Activated B cell treated with CpG ODN at 0.5 μM for 24 hours (primary cell): ENCODE measurements around the gene KRTAP4-12. TPM values are rescaled to one million over a fixed set of nuclear protein-coding genes. Genes with fewer than 3 reads are reported as not detected.
"Not testable (repeated sequence)": the region's sequence is repeated elsewhere in the genome, so short reads cannot be mapped to it uniquely, and the experiment has no call there.

Source experiments
- ATAC-seq: fragments of 200-7000 bp; cut with Tn5 transposase; one replicate; pipeline ENCODE4 v1.10.0; 2021; ENCODE audit warnings: low read depth, mild to moderate bottlenecking, moderate library complexity
- CTCF ChIA-PET: fragments of 350-600 bp; sonication (Branson Sonifier 250); formaldehyde crosslinking; loops from one replicate; lab custom pipeline; 2021; ENCODE audit warnings: antibody characterized with exemption; lab: Charles Lee
- POLR2A ChIA-PET: fragments of 350-600 bp; sonication (Branson Sonifier 250); formaldehyde crosslinking; loops from one replicate; lab custom pipeline; 2021; ENCODE audit warnings: antibody characterized with exemption; lab: Charles Lee
- DNase-seq: peaks from one replicate; pipeline ENCODE4 v3.0.0; 2022
- H3K27ac Mint-ChIP-seq: one replicate; pipeline ENCODE4 v1.8.0; 2020; ENCODE audit warnings: mixed read lengths
- H3K27me3 Mint-ChIP-seq: one replicate; pipeline ENCODE4 v1.8.0; 2021; ENCODE audit warnings: mixed read lengths
- H3K36me3 Mint-ChIP-seq: one replicate; pipeline ENCODE4 v1.8.0; 2021; ENCODE audit warnings: low read depth, mixed read lengths
- H3K4me1 Mint-ChIP-seq: one replicate; pipeline ENCODE4 v1.8.0; 2021; ENCODE audit warnings: mixed read lengths
- H3K4me3 Mint-ChIP-seq: one replicate; pipeline ENCODE4 v1.8.0; 2020; ENCODE audit warnings: mild to moderate bottlenecking, mixed read lengths
- H3K9me3 Mint-ChIP-seq: one replicate; pipeline ENCODE4 v1.8.0; 2020; ENCODE audit warnings: mixed read lengths
- CTCF ChIP-seq: fragments of 200-600 bp; IDR thresholded peaks from one replicate; pipeline ENCODE4 v1.8.0; 2022; ENCODE audit warnings: antibody characterized with exemption, mild to moderate bottlenecking
- intact Hi-C: fragments of 100-400 bp; cut with micrococcal nuclease; formaldehyde crosslinking; loops from one replicate; pipeline ENCODE4 v1.15.1; 2024
- total RNA-seq: library from RNA; stranded (reverse); gene quantifications from 2 replicates; pipeline ENCODE4 v1.2.3, GENCODE V29; 2022

Gene KRTAP4-12
- total RNA-seq, 1 donor from 2014 or later = not detected

DNA sequence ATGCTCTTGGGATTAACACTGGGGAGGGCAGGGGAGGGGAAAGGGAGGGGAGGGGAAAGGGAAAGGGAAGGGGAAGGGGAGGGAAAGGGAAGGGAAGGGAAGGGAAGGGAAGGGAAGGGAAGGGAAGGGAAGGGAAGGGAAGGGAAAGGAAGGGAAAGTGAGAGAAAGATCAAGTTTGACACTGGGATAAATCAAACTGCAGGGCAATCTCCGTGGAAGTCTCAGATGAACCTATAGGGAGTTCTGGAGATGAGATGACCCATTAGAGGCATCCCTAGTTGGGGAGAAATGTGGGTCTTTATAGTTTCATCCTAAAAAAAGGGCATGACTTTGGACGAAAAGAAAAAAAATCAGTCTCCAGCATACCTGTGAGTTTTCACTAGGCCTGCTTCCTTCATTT is 2.2 kb downstream of the KRTAP4-12 start:
- no peaks in the 10 kb centered on the region for H3K36me3 Mint-ChIP-seq
- ChIA-PET CTCF (no interaction called here), POLR2A (interaction anchor here (0.6 kb wide), 1 partner anchor 403 kb away, joined by 3 read pairs; no protein-coding TSS in a partner anchor)
- H3K9me3 Mint-ChIP-seq = peaks cover 5% of the 10 kb centered on the region
- peaks cover 7% of the 10 kb centered on the region for H3K27me3 Mint-ChIP-seq
- intact Hi-C loops = loop anchor here (5.0 kb wide), 1 partner anchor 201 kb away; no protein-coding TSS in a partner anchor
- DNase-seq (no peak), ATAC-seq (no peak)
- TF ChIP-seq CTCF = no peak
- no peak overlapping the region for H3K4me3 Mint-ChIP-seq
- H3K27ac Mint-ChIP-seq = no peak overlapping the region
- H3K4me1 Mint-ChIP-seq = peaks cover 43% of the 10 kb centered on the region

- intact Hi-C loops = loop anchor here (5.0 kb wide), 1 partner anchor 202 kb away; no protein-coding TSS in a partner anchor
- Mint-ChIP-seq H3K27me3 (peaks cover 10% of the 10 kb centered on the region), H3K27ac (peak overlapping the region; percentile 81), H3K4me1 (peaks cover 56% of the 10 kb centered on the region), H3K4me3 (peak overlapping the region; percentile 36)
- ChIA-PET POLR2A (interaction anchor here (1.0 kb wide), 1 partner anchor 202 kb away, joined by 3 read pairs; no protein-coding TSS in a partner anchor), CTCF (interaction anchor here (0.8 kb wide), 1 partner anchor 202 kb away, joined by 3 read pairs; no protein-coding TSS in a partner anchor)
- DNase-seq, H3K9me3 Mint-ChIP-seq, H3K36me3 Mint-ChIP-seq: not testable (repeated sequence)
- peak; percentile 67 for ATAC-seq
Measured at GRCh38 chr17:41119696-41120690, 4.0 kb downstream of the KRTAP4-12 start.

DNA sequence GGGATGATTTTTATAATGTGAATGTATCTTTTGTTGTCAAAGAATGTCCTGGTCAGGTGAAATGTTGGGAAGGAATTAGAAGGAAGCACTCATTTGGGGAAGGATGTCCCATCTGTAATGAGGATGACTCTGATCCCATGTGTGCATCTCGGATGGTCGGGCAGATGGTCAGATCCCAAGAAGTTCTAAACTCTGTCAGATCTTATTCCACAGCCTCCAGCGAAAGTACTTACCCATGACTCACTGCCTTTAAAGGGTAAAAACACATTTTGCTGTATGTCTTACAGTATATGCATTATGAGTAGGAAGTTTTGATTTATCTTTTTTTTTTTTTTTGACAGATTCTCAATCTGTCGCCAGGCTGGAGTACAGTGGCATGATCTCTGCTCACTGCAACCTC is 5.3 kb downstream of the KRTAP4-12 start:
- intact Hi-C loops = no loop called here
- Mint-ChIP-seq H3K36me3 (no peaks in the 10 kb centered on the region), H3K9me3 (peaks cover 3% of the 10 kb centered on the region), H3K27ac (no peak overlapping the region), H3K27me3 (peaks cover 8% of the 10 kb centered on the region), H3K4me1 (peaks cover 49% of the 10 kb centered on the region), H3K4me3 (no peak overlapping the region)
- ChIA-PET POLR2A (no interaction called here), CTCF (no interaction called here)
- ATAC-seq (no peak), DNase-seq (no peak)
- TF ChIP-seq CTCF = no peak

- CTCF ChIA-PET, H3K27ac Mint-ChIP-seq, DNase-seq, H3K4me3 Mint-ChIP-seq, intact Hi-C loops, H3K9me3 Mint-ChIP-seq, H3K36me3 Mint-ChIP-seq, ATAC-seq, H3K27me3 Mint-ChIP-seq: not testable (repeated sequence)
- peaks cover 43% of the 10 kb centered on the region for H3K4me1 Mint-ChIP-seq
- POLR2A ChIA-PET = interaction anchor here (0.6 kb wide), 1 partner anchor 17 kb away, joined by 9 read pairs; no protein-coding TSS in a partner anchor
Measured at GRCh38 chr17:41117846-41118386, 6.1 kb downstream of the KRTAP4-12 start, which contains the start of gene KRTAP4-11. Gene KRTAP4-11, minus strand, starts transcription at chr17:41118373. Its CDS starts 58 bp downstream, at chr17:41118315.

DNA sequence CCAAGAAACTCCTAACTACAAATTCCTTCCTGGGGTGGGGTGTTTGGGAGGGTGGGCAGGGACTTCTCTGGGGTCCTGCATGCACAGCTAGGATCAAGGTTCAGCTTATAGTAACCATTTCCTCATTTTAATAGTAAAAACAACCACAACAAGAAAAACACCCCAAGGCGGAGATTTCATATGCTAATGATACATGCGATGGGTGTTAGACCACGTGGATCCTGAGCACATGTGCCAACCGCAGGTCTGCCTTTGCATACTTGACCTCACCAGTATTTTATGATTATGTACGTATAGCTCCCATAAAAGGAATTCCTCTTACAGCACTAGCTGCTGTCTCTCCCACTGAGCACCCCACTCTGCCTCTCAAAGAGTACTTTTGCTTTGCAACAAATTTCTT is 7.7 kb downstream of the KRTAP4-12 start:
- no peak for TF ChIP-seq CTCF
- DNase-seq (no peak), ATAC-seq (peak; percentile 57)
- peaks cover 3% of the 10 kb centered on the region for H3K27me3 Mint-ChIP-seq
- peak overlapping the region; percentile 65 for H3K27ac Mint-ChIP-seq
- H3K4me1 Mint-ChIP-seq = peaks cover 40% of the 10 kb centered on the region
- H3K9me3 Mint-ChIP-seq = peaks cover 3% of the 10 kb centered on the region
- H3K4me3 Mint-ChIP-seq = no peak overlapping the region
- POLR2A ChIA-PET = no interaction called here
- CTCF ChIA-PET = no interaction called here
- intact Hi-C loops = no loop called here
- H3K36me3 Mint-ChIP-seq = peaks cover 3% of the 10 kb centered on the region
